NCI-H1436 (cell line): ENCODE results near the gene BBX.

ENCODE experiments used
- DNase-seq: peaks from one replicate; lab custom pipeline; 2025; lab: John Stamatoyannopoulos, UW

BBX gene

GRCh38 chr3:107657971-107658370 is 135.2 kb downstream of the BBX start:
- DNase-seq = no peak

- peak; percentile 34 for DNase-seq
Observed at GRCh38 chr3:107660306-107660976, 137.7 kb downstream of the BBX start.

- no peak for DNase-seq
Observed at GRCh38 chr3:107661447-107662123, 138.8 kb downstream of the BBX start.

GRCh38 chr3:107662124-107662507 is 139.4 kb downstream of the BBX start:
- DNase-seq = no peak

- peak; percentile 47 for DNase-seq
Observed at GRCh38 chr3:107662586-107662985, 139.8 kb downstream of the BBX start.

- no peak for DNase-seq
Observed at GRCh38 chr3:107663266-107663665, 140.5 kb downstream of the BBX start.

- no peak for DNase-seq
Observed at GRCh38 chr3:107664614-107665013, 141.9 kb downstream of the BBX start.

GRCh38 chr3:107665351-107665750 is 142.6 kb downstream of the BBX start:
- DNase-seq = no peak

- no peak for DNase-seq
Observed at GRCh38 chr3:107666853-107667252, 144.1 kb downstream of the BBX start.

GRCh38 chr3:107668416-107668815 is 145.7 kb downstream of the BBX start:
- DNase-seq = no peak

- no peak for DNase-seq
Observed at GRCh38 chr3:107668963-107669362, 146.2 kb downstream of the BBX start.

GRCh38 chr3:107669669-107670068 is 146.9 kb downstream of the BBX start:
- DNase-seq = no peak

GRCh38 chr3:107670986-107671385 is 148.2 kb downstream of the BBX start:
- DNase-seq = no peak

GRCh38 chr3:107674371-107674770 is 151.6 kb downstream of the BBX start:
- DNase-seq = no peak

GRCh38 chr3:107675233-107675900 is 152.6 kb downstream of the BBX start:
- no peak for DNase-seq

- peak; percentile 47 for DNase-seq
Observed at GRCh38 chr3:107676469-107677309, 153.9 kb downstream of the BBX start.

- DNase-seq = no peak
Observed at GRCh38 chr3:107679921-107680320, 157.2 kb downstream of the BBX start.

GRCh38 chr3:107680698-107681097 is 157.9 kb downstream of the BBX start:
- no peak for DNase-seq

- no peak for DNase-seq
Observed at GRCh38 chr3:107681396-107681795, 158.6 kb downstream of the BBX start.

- no peak for DNase-seq
Observed at GRCh38 chr3:107682580-107682979, 159.8 kb downstream of the BBX start.

GRCh38 chr3:107683447-107683846 is 160.7 kb downstream of the BBX start:
- no peak for DNase-seq

GRCh38 chr3:107684431-107684925 is 161.7 kb downstream of the BBX start:
- DNase-seq = no peak
